GM12891 (cell line): ENCODE results near the gene CPLX3.

Experiments
- DNase-seq: peaks from one replicate; pipeline ENCODE4 v3.0.0; 2011; ENCODE audit warnings: low spot score; ENCODE audit not compliant: insufficient read length
- FAIRE-seq: peaks from 2 replicates; lab custom pipeline; 2011; peaks lifted over from hg19 to GRCh38; lab: Jason Lieb, UNC
- PAX5 ChIP-seq: IDR thresholded peaks from 2 replicates; pipeline ENCODE4 v1.6.1; 2011; ENCODE audit warnings: low read length, moderate library complexity, mild to moderate bottlenecking; ENCODE audit not compliant: insufficient read depth, severe bottlenecking
- POLR2A ChIP-seq: IDR thresholded peaks from 2 replicates; pipeline ENCODE4 v1.6.1; 2011; ENCODE audit warnings: low read depth, low read length, control low read depth
- POLR2AphosphoS5 ChIP-seq: IDR thresholded peaks from 2 replicates; pipeline ENCODE4 v1.6.1; 2011; ENCODE audit warnings: low read depth, low read length, control low read depth
- POU2F2 ChIP-seq: IDR thresholded peaks from 2 replicates; pipeline ENCODE4 v1.6.1; 2011; ENCODE audit warnings: low read depth, mild to moderate bottlenecking, control low read depth, low read length, moderate library complexity
- SPI1 ChIP-seq: IDR thresholded peaks from 2 replicates; pipeline ENCODE4 v1.6.1; 2011; ENCODE audit warnings: low read depth, low read length, control low read depth
- TAF1 ChIP-seq: IDR thresholded peaks from 2 replicates; pipeline ENCODE4 v1.6.1; 2011; ENCODE audit warnings: low read depth, low read length, control low read depth

The CPLX3 gene

GRCh38 chr15:74842581-74843444 is 16.4 kb downstream of the CPLX3 start, which contains the start of gene ULK3:
Gene ULK3, minus strand, starts transcription at chr15:74843156. Its CDS starts 51 bp downstream, at chr15:74843105.
- FAIRE-seq, result peak; percentile 90

GRCh38 chr15:74843445-74843828 is 17.0 kb downstream of the CPLX3 start:
- TF ChIP-seq SPI1 (no peak), POLR2AphosphoS5 (no peak), TAF1 (no peak), POLR2A (no peak), POU2F2 (no peak), PAX5 (no peak)
- FAIRE-seq (no peak), DNase-seq (no peak)

More at GRCh38 chr15:74842581-74843444, 16.4 kb downstream of the CPLX3 start, which contains the start of gene ULK3:
- DNase-seq, result peak; percentile 99
- TF ChIP-seq PAX5 (peak; percentile 38), POLR2AphosphoS5 (0 out of 2 replicates have a peak, but pooled peaks have one; percentile 43), TAF1 (no peak), POLR2A (peak; percentile 33; the same call in 1 of the 2 replicates)

DNA sequence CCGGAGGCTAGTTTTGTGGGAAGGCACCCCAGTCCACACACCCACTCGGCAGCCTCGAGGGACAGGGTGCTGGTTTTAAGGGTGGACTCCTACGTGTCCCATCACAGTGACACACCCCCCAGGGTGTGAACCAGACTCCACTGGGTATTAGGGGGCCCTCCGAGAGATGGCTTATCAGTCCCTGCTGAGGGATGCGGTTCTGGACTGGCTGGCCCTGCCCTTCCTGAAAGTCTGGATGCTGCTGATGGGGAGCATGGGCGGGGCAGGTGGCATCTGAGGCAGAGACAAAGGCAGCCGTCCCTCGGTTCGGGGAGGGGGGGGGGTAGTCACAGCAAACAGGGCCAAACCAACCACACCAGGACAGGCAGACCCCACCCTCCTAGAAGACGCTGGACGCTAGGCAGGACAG is 17.5 kb downstream of the CPLX3 start:
- no peak for DNase-seq
- no peak for TF ChIP-seq PAX5
- no peak for TF ChIP-seq POLR2AphosphoS5
- no peak for TF ChIP-seq POU2F2
- no peak for TF ChIP-seq TAF1
- FAIRE-seq, result no peak

GRCh38 chr15:74844319-74845207 is 18.1 kb downstream of the CPLX3 start:
- no peak for TF ChIP-seq TAF1
- no peak for TF ChIP-seq POLR2AphosphoS5
- no peak for TF ChIP-seq PAX5
- TF ChIP-seq POU2F2, result no peak
- no peak for TF ChIP-seq POLR2A
- TF ChIP-seq SPI1, result no peak
- DNase-seq (no peak), FAIRE-seq (no peak)

GRCh38 chr15:74845208-74845568 is 18.8 kb downstream of the CPLX3 start:
- DNase-seq (no peak), FAIRE-seq (no peak)
- TF ChIP-seq SPI1 (no peak), PAX5 (no peak), POU2F2 (no peak), TAF1 (no peak), POLR2A (no peak), POLR2AphosphoS5 (no peak)

GRCh38 chr15:74845581-74845980 is 19.2 kb downstream of the CPLX3 start:
- FAIRE-seq (no peak), DNase-seq (no peak)
- TF ChIP-seq SPI1 (no peak), POLR2AphosphoS5 (no peak), POLR2A (no peak), TAF1 (no peak), PAX5 (no peak), POU2F2 (no peak)

DNA sequence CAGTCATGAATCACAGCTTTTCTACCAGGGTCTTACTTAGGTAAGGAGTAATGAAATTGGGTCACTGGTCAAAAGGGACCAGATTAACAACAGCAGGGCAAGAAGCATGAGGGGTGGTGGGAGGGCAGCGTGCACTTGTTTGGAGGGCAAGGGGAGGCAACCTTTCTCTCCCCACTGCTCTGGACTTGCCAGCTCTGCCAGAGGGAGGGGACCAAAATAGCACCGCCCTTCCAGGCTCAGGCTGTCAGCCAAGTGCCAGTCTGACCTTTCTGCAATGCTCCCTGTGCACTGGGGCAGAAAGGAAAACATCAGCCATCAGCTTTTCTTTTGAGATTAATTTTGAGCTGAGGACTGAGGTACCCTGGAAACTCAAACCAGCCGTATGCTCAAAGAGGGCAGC is 21.0 kb downstream of the CPLX3 start:
- DNase-seq (no peak), FAIRE-seq (no peak)
- no peak for TF ChIP-seq POLR2A

GRCh38 chr15:74850393-74850792 is 24.0 kb downstream of the CPLX3 start:
- DNase-seq (no peak), FAIRE-seq (no peak)
- TF ChIP-seq TAF1 (no peak), POLR2A (no peak), PAX5 (no peak), POLR2AphosphoS5 (no peak), SPI1 (no peak), POU2F2 (no peak)

DNA sequence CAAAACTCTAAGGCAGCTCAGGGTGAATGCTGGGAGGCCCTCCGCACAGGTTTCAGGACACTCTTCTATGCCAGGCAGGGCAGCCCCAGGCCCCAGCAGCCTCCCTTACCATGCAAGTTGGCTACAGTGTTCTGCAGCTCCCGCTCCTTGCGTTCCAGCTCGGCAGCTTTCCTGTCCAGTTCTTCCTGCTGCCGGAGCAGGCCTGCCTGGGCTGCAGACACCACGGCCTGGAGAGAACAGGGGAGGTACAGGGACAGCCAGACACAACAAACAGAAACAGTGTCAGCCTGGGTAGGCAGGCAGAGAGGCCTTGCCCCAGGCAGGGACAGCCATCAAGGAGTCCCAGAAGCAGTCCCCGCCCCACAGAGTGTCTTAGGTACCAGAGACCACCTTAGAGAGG is 25.5 kb downstream of the CPLX3 start:
- no peak for DNase-seq
- FAIRE-seq, result no peak
- TF ChIP-seq POLR2AphosphoS5, result no peak
